Upper lobe of right lung (tissue), 1 donor: ENCODE measurements around the gene ABCC8. TPM values are rescaled to one million over a fixed set of nuclear protein-coding genes. Genes with fewer than 3 reads are reported as not detected.

Experiments used
- ATAC-seq: fragments of 200-7000 bp; cut with Tn5 transposase; one replicate; pipeline ENCODE4 v1.9.1; 2020; ENCODE audit warnings: mild to moderate bottlenecking, moderate library complexity
- DNase-seq: peaks from one replicate; pipeline ENCODE4 v3.0.0-alpha.2; 2020
- H3K27ac ChIP-seq: fragments of 200-600 bp; one replicate; pipeline ENCODE4 v1.8.0; 2022
- H3K27me3 ChIP-seq: fragments of 200-600 bp; one replicate; pipeline ENCODE4 v1.8.0; 2022; ENCODE audit warnings: mild to moderate bottlenecking
- H3K36me3 ChIP-seq: fragments of 200-600 bp; one replicate; pipeline ENCODE4 v1.8.0; 2022
- H3K4me1 ChIP-seq: fragments of 200-600 bp; one replicate; pipeline ENCODE4 v1.8.0; 2022
- H3K4me3 ChIP-seq: fragments of 200-600 bp; one replicate; pipeline ENCODE4 v1.8.0; 2022; ENCODE audit warnings: mild to moderate bottlenecking
- H3K9me3 ChIP-seq: fragments of 200-600 bp; one replicate; pipeline ENCODE4 v1.8.0; 2022
- intact Hi-C: fragments of 100-400 bp; cut with DNase I; formaldehyde crosslinking; loops from one replicate; pipeline ENCODE4 v1.11.0; 2022
- total RNA-seq: library from RNA; stranded (reverse); fragmentation: NEBNext Ultra II Directional; extraction: Animal tissue kit (Norgen Biotek cat#: 25700); gene quantifications from one replicate; pipeline ENCODE4 v1.2.1, GENCODE V29; 2021
- TF ChIP-seq, protein P1 (sequence below): fragments of 200-600 bp; IDR thresholded peaks from one replicate; pipeline ENCODE4 v1.8.0; 2022; ENCODE audit warnings: antibody characterized with exemption
- donor health status: DM: no; HTN: yes; CAD: no; lungs with severe emphysema.

Gene ABCC8
- total RNA-seq, 1 donor from 2014 or later, result 4.7 TPM

GRCh38 chr11:17375547-17375946 is 101.1 kb downstream of the ABCC8 start:
- H3K27me3 ChIP-seq, result no peaks in the 10 kb centered on the region
- no peaks in the 10 kb centered on the region for H3K36me3 ChIP-seq
- DNase-seq (no peak), ATAC-seq (no peak)
- H3K9me3 ChIP-seq, result peaks cover 32% of the 10 kb centered on the region
- no peak overlapping the region for H3K27ac ChIP-seq
- intact Hi-C loops, result no loop called here
- TF ChIP-seq, protein P1, sequence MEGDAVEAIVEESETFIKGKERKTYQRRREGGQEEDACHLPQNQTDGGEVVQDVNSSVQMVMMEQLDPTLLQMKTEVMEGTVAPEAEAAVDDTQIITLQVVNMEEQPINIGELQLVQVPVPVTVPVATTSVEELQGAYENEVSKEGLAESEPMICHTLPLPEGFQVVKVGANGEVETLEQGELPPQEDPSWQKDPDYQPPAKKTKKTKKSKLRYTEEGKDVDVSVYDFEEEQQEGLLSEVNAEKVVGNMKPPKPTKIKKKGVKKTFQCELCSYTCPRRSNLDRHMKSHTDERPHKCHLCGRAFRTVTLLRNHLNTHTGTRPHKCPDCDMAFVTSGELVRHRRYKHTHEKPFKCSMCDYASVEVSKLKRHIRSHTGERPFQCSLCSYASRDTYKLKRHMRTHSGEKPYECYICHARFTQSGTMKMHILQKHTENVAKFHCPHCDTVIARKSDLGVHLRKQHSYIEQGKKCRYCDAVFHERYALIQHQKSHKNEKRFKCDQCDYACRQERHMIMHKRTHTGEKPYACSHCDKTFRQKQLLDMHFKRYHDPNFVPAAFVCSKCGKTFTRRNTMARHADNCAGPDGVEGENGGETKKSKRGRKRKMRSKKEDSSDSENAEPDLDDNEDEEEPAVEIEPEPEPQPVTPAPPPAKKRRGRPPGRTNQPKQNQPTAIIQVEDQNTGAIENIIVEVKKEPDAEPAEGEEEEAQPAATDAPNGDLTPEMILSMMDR, result no peak
- H3K4me1 ChIP-seq, result no peaks in the 10 kb centered on the region
- no peak overlapping the region for H3K4me3 ChIP-seq

DNA sequence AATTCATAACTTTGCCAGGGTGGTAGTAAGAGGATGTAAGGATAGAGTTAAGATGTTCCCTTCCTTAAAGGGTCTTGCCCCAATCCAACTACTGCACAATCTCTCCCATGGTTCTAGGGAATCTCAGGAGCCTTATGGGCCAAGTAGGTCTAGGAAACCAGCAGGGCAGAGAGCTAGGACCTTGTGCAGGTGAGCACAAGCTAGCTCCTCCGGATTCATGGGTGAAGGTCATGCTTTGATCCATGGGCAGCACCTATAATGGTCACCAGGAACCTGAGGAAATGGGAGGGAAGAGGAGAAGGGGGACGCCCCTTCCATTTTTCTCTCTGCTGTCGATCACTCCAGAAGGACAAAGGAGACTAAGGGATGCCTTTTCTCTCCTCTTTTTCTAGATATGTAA is 105.0 kb downstream of the ABCC8 start:
- TF ChIP-seq, protein P1, result no peak

GRCh38 chr11:17369684-17370243 is 106.9 kb downstream of the ABCC8 start:
- no peaks in the 10 kb centered on the region for H3K36me3 ChIP-seq
- TF ChIP-seq, protein P1, result no peak
- H3K9me3 ChIP-seq, result peaks cover 45% of the 10 kb centered on the region

More for the DNA sequence above, 105.0 kb downstream of the ABCC8 start:
- Histone ChIP-seq H3K9me3 (peaks cover 45% of the 10 kb centered on the region), H3K4me3 (no peak overlapping the region), H3K36me3 (no peaks in the 10 kb centered on the region), H3K27ac (no peak overlapping the region), H3K4me1 (no peaks in the 10 kb centered on the region), H3K27me3 (no peaks in the 10 kb centered on the region)
- no peak for ATAC-seq
- no peak for DNase-seq
- intact Hi-C loops, result no loop called here

DNA sequence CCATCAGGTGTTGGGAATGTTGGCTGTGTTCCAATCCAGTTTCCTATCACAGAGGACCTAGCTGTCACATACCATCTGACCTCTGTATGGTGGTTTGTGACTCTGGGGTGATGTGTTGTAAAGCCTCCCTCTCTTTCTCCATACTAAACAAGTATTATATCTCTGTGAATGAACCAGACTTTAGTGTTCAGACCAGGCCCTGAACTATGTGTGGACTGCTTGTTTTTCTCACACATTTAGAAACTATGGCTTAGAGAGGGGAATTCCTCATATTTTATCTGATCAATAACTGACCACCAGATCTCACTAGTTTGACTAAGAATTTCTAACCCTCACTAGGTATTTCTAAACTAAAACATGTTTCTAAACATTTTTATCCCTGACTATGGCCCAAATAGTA is 107.6 kb downstream of the ABCC8 start:
- H3K9me3 ChIP-seq, result peaks cover 45% of the 10 kb centered on the region
- no peaks in the 10 kb centered on the region for H3K36me3 ChIP-seq
- H3K27ac ChIP-seq, result no peak overlapping the region
- DNase-seq (no peak), ATAC-seq (no peak)
- H3K4me3 ChIP-seq, result no peak overlapping the region
- H3K4me1 ChIP-seq, result no peaks in the 10 kb centered on the region
- H3K27me3 ChIP-seq, result no peaks in the 10 kb centered on the region
- intact Hi-C loops, result no loop called here
- TF ChIP-seq, protein P1, result no peak

More at GRCh38 chr11:17369684-17370243, 106.9 kb downstream of the ABCC8 start:
- Histone ChIP-seq H3K4me3 (no peak overlapping the region), H3K4me1 (no peaks in the 10 kb centered on the region), H3K27me3 (no peaks in the 10 kb centered on the region), H3K27ac (no peak overlapping the region)
- ATAC-seq (no peak), DNase-seq (no peak)
- intact Hi-C loops, result no loop called here

- H3K4me3 ChIP-seq, result no peak overlapping the region
- no peak overlapping the region for H3K27ac ChIP-seq
- H3K36me3 ChIP-seq, result no peaks in the 10 kb centered on the region
- intact Hi-C loops, result no loop called here
- H3K4me1 ChIP-seq, result no peaks in the 10 kb centered on the region
- ATAC-seq (no peak), DNase-seq (no peak)
- peaks cover 43% of the 10 kb centered on the region for H3K9me3 ChIP-seq
- TF ChIP-seq, protein P1, result no peak
- no peaks in the 10 kb centered on the region for H3K27me3 ChIP-seq
Measured at GRCh38 chr11:17368551-17368950, 108.1 kb downstream of the ABCC8 start.

DNA sequence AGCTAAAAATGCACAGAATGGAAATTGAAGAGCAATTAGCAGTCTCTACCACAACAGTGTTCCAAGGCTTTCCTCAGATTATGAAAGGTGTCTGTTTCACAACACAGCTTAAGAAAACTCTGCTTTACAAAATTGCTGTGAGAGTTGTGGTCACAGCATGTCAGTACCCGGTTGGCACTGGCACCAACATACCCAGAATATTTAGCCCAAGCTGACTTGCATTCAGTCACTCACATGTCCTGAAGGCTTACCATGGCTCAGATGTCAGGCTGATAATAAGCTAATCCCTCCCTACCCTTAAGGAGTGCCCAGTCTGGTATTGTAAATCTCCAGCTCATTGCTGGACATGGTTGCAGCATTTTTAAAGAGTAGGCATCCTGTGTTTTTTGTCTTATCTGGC is 110.2 kb downstream of the ABCC8 start:
- Histone ChIP-seq H3K36me3 (no peaks in the 10 kb centered on the region), H3K27ac (no peak overlapping the region), H3K4me1 (no peaks in the 10 kb centered on the region), H3K27me3 (no peaks in the 10 kb centered on the region), H3K4me3 (no peak overlapping the region), H3K9me3 (peaks cover 22% of the 10 kb centered on the region)
- DNase-seq, result no peak
- intact Hi-C loops, result no loop called here
- TF ChIP-seq, protein P1, result no peak
- no peak for ATAC-seq
